ENCODE data around the gene PIGS.
A peak's percentile ranks its signal among the peaks of the same experiment; 100 is the strongest.
"Not testable (repeated sequence)": the region's sequence is repeated elsewhere in the genome, so short reads cannot be mapped to it uniquely, and the experiment has no call there.

Gene PIGS

GRCh38 chr17:28577466-28577824 is 6.1 kb upstream of the PIGS start:
- Histone ChIP-seq H3K27ac (ENCODE audit: low read length) (peak overlapping the region; percentile 59), H3K4me1 (ENCODE audit: insufficient read depth, low read length) (peaks cover 5% of the 10 kb centered on the region; the same call in 1 of the 2 replicates), H3K9me3 (ENCODE audit: insufficient read depth, low read depth, low read length) (no peaks in the 10 kb centered on the region), H3K9ac (ENCODE audit: low read depth, low read length) (peak overlapping the region; percentile 74; the same call in 1 of the 2 replicates), H3K27me3 (ENCODE audit: insufficient read depth, low read length) (peaks cover 16% of the 10 kb centered on the region), H3K4me3 (ENCODE audit: low read length) (no peak overlapping the region), H3K36me3 (ENCODE audit: insufficient read depth, low read depth, low read length) (peaks cover 57% of the 10 kb centered on the region)

- peaks cover 5% of the 10 kb centered on the region; the same call in 1 of the 2 replicates for H3K4me1 ChIP-seq (ENCODE audit: insufficient read depth, low read length)
- peaks cover 21% of the 10 kb centered on the region for H3K27me3 ChIP-seq (ENCODE audit: insufficient read depth, low read length)
- H3K9me3 ChIP-seq (ENCODE audit: insufficient read depth, low read depth, low read length) = no peaks in the 10 kb centered on the region
- peak within 1 kb of the TSS; percentile 59 for H3K27ac ChIP-seq (ENCODE audit: low read length)
- H3K9ac ChIP-seq (ENCODE audit: low read depth, low read length) = peak within 1 kb of the TSS; percentile 74; the same call in 1 of the 2 replicates
- H3K36me3 ChIP-seq (ENCODE audit: insufficient read depth, low read depth, low read length) = peaks cover 52% of the 10 kb centered on the region
- H3K4me3 ChIP-seq (ENCODE audit: low read length) = peak within 1 kb of the TSS; percentile 66
Measured at GRCh38 chr17:28576758-28577465, 5.6 kb upstream of the PIGS start, which contains the start of gene ALDOC. TSS of gene ALDOC (minus strand) at chr17:28576895. CDS start at chr17:28575532, 1,363 bp downstream.

- not testable (repeated sequence) for H3K27ac ChIP-seq (ENCODE audit: low read length)
Measured at GRCh38 chr17:28576016-28576415, 4.7 kb upstream of the PIGS start.

GRCh38 chr17:28575126-28575795 is 3.9 kb upstream of the PIGS start:
- H3K9me3 ChIP-seq (ENCODE audit: insufficient read depth, low read depth, low read length) = no peaks in the 10 kb centered on the region
- no peak overlapping the region for H3K4me3 ChIP-seq (ENCODE audit: low read length)
- H3K9ac ChIP-seq (ENCODE audit: low read depth, low read length) = no peak overlapping the region
- H3K27me3 ChIP-seq (ENCODE audit: insufficient read depth, low read length) = peaks cover 23% of the 10 kb centered on the region
- H3K27ac ChIP-seq (ENCODE audit: low read length) = no peak overlapping the region
- peaks cover 41% of the 10 kb centered on the region for H3K36me3 ChIP-seq (ENCODE audit: insufficient read depth, low read depth, low read length)
- H3K4me1 ChIP-seq (ENCODE audit: insufficient read depth, low read length) = peaks cover 7% of the 10 kb centered on the region; the same call in 1 of the 2 replicates

More at GRCh38 chr17:28576016-28576415, 4.7 kb upstream of the PIGS start:
- H3K9ac ChIP-seq (ENCODE audit: low read depth, low read length); H3K9me3 ChIP-seq (ENCODE audit: insufficient read depth, low read depth, low read length); H3K4me1 ChIP-seq (ENCODE audit: insufficient read depth, low read length): not testable (repeated sequence)
- Histone ChIP-seq H3K27me3 (ENCODE audit: insufficient read depth, low read length) (peaks cover 23% of the 10 kb centered on the region), H3K36me3 (ENCODE audit: insufficient read depth, low read depth, low read length) (peaks cover 48% of the 10 kb centered on the region), H3K4me3 (ENCODE audit: low read length) (peak overlapping the region; percentile 50; the same call in 1 of the 2 replicates)

GRCh38 chr17:28574526-28574925 is 3.2 kb upstream of the PIGS start:
- Histone ChIP-seq H3K4me3 (ENCODE audit: low read length) (no peak overlapping the region), H3K36me3 (ENCODE audit: insufficient read depth, low read depth, low read length) (peaks cover 33% of the 10 kb centered on the region), H3K9me3 (ENCODE audit: insufficient read depth, low read depth, low read length) (no peaks in the 10 kb centered on the region), H3K27me3 (ENCODE audit: insufficient read depth, low read length) (peaks cover 23% of the 10 kb centered on the region), H3K4me1 (ENCODE audit: insufficient read depth, low read length) (peaks cover 7% of the 10 kb centered on the region; the same call in 1 of the 2 replicates), H3K9ac (ENCODE audit: low read depth, low read length) (no peak overlapping the region), H3K27ac (ENCODE audit: low read length) (no peak overlapping the region)

GRCh38 chr17:28573966-28574480 is 2.7 kb upstream of the PIGS start:
- Histone ChIP-seq H3K36me3 (ENCODE audit: insufficient read depth, low read depth, low read length) (peaks cover 28% of the 10 kb centered on the region), H3K27ac (ENCODE audit: low read length) (no peak overlapping the region), H3K4me3 (ENCODE audit: low read length) (no peak overlapping the region), H3K9ac (ENCODE audit: low read depth, low read length) (no peak overlapping the region), H3K4me1 (ENCODE audit: insufficient read depth, low read length) (peaks cover 7% of the 10 kb centered on the region; the same call in 1 of the 2 replicates), H3K9me3 (ENCODE audit: insufficient read depth, low read depth, low read length) (no peaks in the 10 kb centered on the region), H3K27me3 (ENCODE audit: insufficient read depth, low read length) (peaks cover 23% of the 10 kb centered on the region)

- H3K9me3 ChIP-seq (ENCODE audit: insufficient read depth, low read depth, low read length) = no peaks in the 10 kb centered on the region
- H3K4me3 ChIP-seq (ENCODE audit: low read length) = no peak overlapping the region
- peaks cover 7% of the 10 kb centered on the region; the same call in 1 of the 2 replicates for H3K4me1 ChIP-seq (ENCODE audit: insufficient read depth, low read length)
- H3K36me3 ChIP-seq (ENCODE audit: insufficient read depth, low read depth, low read length) = peaks cover 23% of the 10 kb centered on the region
- peaks cover 23% of the 10 kb centered on the region for H3K27me3 ChIP-seq (ENCODE audit: insufficient read depth, low read length)
- H3K9ac ChIP-seq (ENCODE audit: low read depth, low read length) = no peak overlapping the region
- no peak overlapping the region for H3K27ac ChIP-seq (ENCODE audit: low read length)
Measured at GRCh38 chr17:28573521-28573920, 2.2 kb upstream of the PIGS start.

GRCh38 chr17:28573040-28573380 is 1.7 kb upstream of the PIGS start:
- no peak overlapping the region for H3K4me3 ChIP-seq (ENCODE audit: low read length)
- no peak overlapping the region for H3K27ac ChIP-seq (ENCODE audit: low read length)
- peaks cover 23% of the 10 kb centered on the region for H3K27me3 ChIP-seq (ENCODE audit: insufficient read depth, low read length)
- H3K9me3 ChIP-seq (ENCODE audit: insufficient read depth, low read depth, low read length) = no peaks in the 10 kb centered on the region
- peaks cover 18% of the 10 kb centered on the region for H3K36me3 ChIP-seq (ENCODE audit: insufficient read depth, low read depth, low read length)
- H3K4me1 ChIP-seq (ENCODE audit: insufficient read depth, low read length) = peaks cover 7% of the 10 kb centered on the region; the same call in 1 of the 2 replicates
- H3K9ac ChIP-seq (ENCODE audit: low read depth, low read length) = no peak overlapping the region

GRCh38 chr17:28572259-28573039 is 1.1 kb upstream of the PIGS start:
- Histone ChIP-seq H3K9ac (ENCODE audit: low read depth, low read length) (no peak overlapping the region), H3K27ac (ENCODE audit: low read length) (no peak overlapping the region), H3K9me3 (ENCODE audit: insufficient read depth, low read depth, low read length) (no peaks in the 10 kb centered on the region), H3K27me3 (ENCODE audit: insufficient read depth, low read length) (peaks cover 23% of the 10 kb centered on the region), H3K4me1 (ENCODE audit: insufficient read depth, low read length) (peaks cover 7% of the 10 kb centered on the region; the same call in 1 of the 2 replicates), H3K36me3 (ENCODE audit: insufficient read depth, low read depth, low read length) (peaks cover 13% of the 10 kb centered on the region), H3K4me3 (ENCODE audit: low read length) (peak overlapping the region; percentile 88; the same call in 1 of the 2 replicates)

GRCh38 chr17:28570716-28571360 is 486 bp downstream of the PIGS start:
- H3K9me3 ChIP-seq (ENCODE audit: insufficient read depth, low read depth, low read length) = no peaks in the 10 kb centered on the region
- peaks cover 14% of the 10 kb centered on the region for H3K36me3 ChIP-seq (ENCODE audit: insufficient read depth, low read depth, low read length)
- H3K4me3 ChIP-seq (ENCODE audit: low read length) = peak overlapping the region; percentile 88
- peaks cover 20% of the 10 kb centered on the region for H3K27me3 ChIP-seq (ENCODE audit: insufficient read depth, low read length)
- peak overlapping the region; percentile 86; the same call in 1 of the 2 replicates for H3K9ac ChIP-seq (ENCODE audit: low read depth, low read length)
- H3K4me1 ChIP-seq (ENCODE audit: insufficient read depth, low read length) = peaks cover 2% of the 10 kb centered on the region; the same call in 1 of the 2 replicates
- H3K27ac ChIP-seq (ENCODE audit: low read length) = peak overlapping the region; percentile 1

GRCh38 chr17:28569446-28569845 is 1.9 kb downstream of the PIGS start:
- no peak overlapping the region for H3K9ac ChIP-seq (ENCODE audit: low read depth, low read length)
- peaks cover 14% of the 10 kb centered on the region for H3K36me3 ChIP-seq (ENCODE audit: insufficient read depth, low read depth, low read length)
- H3K4me1 ChIP-seq (ENCODE audit: insufficient read depth, low read length) = peaks cover 2% of the 10 kb centered on the region; the same call in 1 of the 2 replicates
- no peak overlapping the region for H3K27ac ChIP-seq (ENCODE audit: low read length)
- H3K9me3 ChIP-seq (ENCODE audit: insufficient read depth, low read depth, low read length) = no peaks in the 10 kb centered on the region
- H3K4me3 ChIP-seq (ENCODE audit: low read length) = 0 out of 2 replicates have a peak overlapping the region, but pooled peaks have one; percentile 28
- peaks cover 16% of the 10 kb centered on the region for H3K27me3 ChIP-seq (ENCODE audit: insufficient read depth, low read length)

Measured in iPS-20b (cell line).